GM18870 (cell line): ENCODE results near the gene MMP17.
"Not testable (repeated sequence)": the region's sequence is repeated elsewhere in the genome, so short reads cannot be mapped to it uniquely, and the experiment has no call there.

Experiments
- ATAC-seq: cut with Tn5 transposase; IDR thresholded peaks from one replicate; pipeline ENCODE4 v1.9.1; 2021; ENCODE audit warnings: moderate library complexity; ENCODE audit not compliant: unreplicated experiment

Gene MMP17

DNA sequence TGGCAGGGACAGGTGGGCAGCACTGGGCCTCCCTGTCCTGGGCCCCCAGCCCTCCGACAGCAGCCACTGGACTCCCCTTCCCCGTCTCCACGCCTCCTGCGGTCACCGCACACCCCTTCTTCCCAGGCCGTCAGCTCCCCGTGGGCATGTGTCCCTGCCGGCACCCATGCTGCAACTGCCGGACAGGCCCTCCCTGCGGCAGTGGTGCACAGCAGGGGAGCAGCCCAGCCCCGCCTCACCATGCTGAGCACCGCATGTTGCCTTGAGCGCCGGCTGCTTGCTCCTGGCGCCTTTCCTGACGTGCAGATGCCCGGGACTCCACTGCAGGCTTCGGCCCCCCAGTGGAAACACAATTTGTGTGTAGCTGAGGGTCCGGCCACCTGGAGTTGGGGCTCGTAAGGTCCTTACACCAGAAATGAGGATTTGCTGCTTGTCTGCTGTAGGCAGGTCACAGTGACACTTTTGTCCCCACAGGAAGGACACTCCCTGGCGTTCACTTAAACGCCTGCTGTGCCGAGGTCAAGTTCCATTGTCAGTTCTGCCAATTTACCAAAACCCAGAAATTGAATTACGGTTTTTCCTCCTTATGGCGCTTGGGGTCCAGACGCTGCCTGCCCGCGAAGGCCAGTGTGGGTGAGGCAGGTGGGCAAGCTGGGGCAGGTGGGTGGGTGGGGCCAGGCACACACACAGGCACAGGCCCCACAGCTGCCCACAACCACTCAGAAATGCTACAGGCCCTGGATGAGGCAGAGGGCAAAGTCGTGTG is 28.2 kb upstream of the MMP17 start:
- ATAC-seq = no peak

DNA sequence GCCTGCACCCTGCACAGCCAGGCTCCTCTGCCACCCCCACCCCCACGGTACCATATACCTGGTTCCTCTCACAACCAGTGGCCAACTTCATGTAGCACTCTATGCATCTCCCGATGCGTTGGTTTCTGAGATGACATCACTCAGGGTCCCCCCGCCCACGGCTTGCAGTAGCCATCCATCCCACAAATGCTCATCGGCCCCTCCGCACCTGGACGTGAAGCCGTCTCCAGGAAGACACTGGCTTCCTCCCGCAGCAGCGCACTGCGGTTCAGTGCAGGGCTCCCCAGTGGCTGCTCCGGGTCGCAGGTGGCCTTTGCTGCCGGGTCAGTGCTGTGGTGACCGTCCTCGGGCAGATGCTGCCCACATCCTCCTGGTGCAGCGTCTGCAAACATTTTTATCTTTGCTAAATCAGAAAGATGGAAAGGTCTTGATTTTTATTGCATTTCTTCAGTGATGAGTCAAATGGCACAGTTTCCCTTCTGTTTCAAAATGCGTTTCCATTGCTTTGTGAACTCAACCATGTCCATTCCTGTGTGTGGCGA is 27.5 kb upstream of the MMP17 start:
- ATAC-seq = no peak

DNA sequence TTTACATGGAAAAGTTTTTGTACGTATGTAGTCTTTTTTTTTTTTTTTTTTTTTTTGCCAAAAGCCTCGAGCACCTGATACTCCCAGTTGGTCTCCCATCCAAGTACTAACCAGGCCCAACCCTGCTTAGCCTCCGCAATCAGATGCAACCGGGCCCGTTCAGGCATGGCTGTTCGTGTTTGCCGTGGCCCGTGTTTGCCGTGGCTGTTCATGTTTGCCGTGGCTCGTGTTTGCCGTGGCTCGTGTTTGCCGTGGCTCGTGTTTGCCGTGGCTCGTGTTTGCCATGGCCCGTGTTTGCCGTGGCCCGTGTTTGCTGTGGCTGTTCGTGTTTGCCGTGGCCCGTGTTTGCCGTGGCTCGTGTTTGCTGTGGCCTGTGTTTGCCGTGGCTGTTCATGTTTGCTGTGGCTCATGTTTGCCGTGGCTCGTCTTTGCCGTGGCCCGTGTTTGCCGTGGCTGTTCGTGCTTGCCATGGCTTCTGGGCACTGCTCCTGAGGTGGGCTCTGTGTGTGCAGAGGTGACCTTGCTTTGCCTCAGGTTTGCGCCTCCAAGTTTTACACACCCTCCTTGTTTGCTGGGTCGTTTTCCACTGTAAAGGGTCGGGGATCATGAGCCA is 26.8 kb upstream of the MMP17 start:
- no peak for ATAC-seq

DNA sequence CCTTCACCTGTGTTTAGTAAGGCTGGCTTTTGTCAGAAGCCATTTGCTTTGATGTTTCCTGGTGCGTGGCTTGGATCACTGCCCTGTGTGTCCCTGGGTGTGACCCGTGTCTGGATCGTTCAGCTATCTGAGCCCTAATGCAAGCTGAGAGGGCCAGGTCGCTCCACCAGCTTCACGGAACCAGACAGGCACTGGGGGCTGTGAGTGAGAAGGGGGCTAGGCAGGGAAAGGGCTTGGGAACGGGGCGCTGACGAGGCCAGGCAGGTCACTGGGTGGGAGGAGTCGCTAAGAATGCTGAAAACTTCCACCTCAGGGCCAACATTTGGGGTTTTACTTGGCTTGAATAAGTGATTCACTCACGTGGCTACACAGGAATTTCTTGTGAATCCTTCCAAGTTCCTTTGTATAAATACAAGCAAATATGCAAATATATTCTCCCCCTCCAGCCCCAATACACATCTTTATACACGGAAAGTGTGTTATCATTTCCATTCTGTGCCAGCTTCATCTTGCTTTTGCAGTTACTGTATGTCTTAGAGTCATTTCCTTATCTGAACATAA is 24.2 kb upstream of the MMP17 start:
- no peak for ATAC-seq

DNA sequence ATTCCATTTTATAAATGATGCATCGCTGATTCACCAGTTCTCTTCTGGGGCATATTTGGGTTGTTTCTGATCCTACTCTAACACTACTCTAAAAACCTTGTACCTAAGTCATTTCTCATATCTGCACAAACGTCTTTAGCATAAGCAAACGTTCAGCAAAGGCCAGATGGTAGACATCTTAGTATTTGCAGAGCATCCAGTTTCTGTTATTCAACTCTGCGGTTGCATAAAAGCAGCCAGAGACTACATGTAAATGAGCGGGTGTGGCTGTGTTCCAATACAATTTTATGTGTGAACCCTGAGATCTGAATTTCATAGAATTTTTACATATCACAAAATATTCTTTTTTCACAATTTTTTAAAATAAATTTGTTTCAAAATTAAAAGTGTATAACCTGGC is 22.8 kb upstream of the MMP17 start:
- ATAC-seq = no peak

DNA sequence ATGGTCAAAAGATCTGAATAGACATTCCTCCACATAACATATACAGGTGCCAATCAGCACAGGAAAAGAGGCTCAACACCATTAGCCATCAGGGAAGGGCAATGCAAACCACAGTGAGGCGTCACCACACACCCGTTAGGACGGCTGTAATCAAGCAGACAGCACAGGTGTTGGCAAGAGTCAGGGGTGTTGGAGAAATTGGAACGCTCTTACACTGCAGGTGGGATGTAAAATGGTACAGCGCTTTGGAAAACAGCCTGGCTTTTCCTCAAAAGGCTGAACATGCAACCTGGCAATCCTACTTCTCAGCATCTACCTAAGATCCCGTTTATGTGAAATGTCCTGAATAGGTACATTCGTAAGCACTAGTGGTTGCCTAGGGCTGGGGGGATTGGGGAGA is 21.5 kb upstream of the MMP17 start:
- no peak for ATAC-seq

DNA sequence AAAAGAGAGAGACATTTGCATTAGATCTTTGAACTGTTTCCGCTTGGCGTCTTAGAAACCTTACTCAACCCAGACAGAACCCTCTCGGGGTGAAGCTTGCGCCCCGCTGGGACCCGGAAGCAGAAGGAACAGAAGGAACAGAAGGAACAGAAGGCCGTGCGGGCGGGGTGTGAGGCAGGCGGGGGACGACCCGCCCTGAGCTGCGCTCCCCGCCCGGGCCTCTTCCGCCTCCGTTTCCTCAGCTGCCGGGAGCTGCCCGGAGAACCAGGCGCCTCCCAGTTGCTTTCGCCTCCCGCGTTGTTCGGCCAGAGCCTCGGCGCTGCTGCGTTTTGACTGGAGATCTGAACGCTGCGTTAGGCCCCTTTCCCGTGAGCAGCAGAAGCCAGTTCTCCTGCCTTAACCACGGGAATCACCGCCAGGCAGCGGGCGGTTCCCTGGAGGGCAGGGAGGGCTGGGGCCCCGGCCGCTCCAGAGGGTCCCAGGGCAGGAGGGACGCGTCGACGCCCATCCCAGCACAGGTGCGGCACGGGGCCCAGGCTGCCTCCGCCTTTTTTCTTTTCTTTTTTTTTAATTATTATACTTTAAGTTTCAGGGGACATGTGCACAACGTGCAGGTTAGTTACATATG is 19.3 kb upstream of the MMP17 start:
- no peak for ATAC-seq

DNA sequence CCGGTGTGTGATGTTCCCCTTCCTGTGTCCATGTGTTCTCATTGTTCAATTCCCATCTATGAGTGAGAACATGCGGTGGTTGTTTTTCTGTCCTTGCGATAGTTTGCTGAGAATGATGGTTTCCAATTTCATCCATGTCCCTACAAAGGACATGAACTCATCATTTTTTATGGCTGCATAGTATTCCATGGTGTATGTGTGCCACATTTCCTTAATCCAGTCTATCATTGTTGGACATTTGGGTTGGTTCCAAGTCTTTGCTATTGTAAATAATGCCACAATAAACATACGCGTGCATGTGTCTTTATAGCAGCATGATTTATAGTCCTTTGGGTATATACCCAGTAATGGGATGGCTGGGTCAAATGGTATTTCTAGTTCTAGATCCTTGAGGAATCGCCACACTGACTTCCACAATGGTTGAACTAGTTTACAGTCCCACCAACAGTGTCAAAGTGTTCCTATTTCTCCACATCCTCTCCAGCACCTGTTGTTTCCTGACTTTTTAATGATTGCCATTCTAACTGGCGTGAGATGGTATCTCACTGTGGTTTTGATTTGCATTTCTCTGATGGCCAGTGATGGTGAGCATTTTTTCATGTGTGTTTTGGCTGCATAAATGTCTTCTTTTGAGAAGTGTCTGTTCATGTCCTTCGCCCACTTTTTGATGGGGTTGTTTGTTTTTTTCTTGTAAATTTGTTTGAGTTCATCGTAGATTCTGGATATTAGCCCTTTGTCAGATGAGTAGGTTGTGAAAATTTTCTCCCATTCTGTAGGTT is 18.5 kb upstream of the MMP17 start:
- not testable (repeated sequence) for ATAC-seq

DNA sequence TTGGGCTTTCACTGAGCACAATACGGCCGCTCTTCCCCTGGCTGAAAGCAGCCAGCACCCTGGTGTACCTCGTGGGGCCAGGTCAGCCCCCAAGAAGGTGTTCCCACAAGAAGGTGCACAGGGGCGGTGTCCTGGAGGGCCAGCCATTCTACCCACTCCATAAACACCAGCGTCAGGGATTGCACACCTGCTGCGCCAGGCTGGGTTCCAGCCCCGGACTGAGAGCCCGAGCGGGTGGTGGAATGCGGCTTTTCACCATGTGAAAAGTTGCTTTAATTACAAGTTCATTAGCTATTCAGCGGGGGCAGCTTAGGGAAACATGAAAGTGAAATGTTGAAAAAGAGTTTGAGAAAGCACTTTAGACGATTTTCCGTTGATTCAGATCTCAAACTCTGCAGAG is 17.5 kb upstream of the MMP17 start:
- no peak for ATAC-seq

DNA sequence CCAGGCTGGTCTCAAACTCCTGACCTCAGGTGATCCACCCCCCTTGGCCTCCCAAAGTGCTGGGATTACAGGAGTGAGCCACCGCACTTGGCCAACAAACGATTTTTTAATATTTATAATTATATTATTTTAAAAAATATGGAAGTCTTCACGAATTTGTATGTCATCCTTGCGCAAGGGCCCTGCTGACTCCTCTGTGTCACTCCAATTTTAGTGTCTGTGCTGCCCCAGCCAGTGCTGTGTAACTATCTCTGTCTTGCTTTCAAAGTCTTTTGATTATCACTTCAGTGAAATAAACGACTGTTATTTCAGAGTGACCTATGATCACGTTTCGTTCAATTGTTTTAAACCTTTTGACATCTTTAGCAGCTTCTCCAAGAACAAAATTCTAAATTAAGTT is 13.1 kb upstream of the MMP17 start:
- ATAC-seq = no peak

DNA sequence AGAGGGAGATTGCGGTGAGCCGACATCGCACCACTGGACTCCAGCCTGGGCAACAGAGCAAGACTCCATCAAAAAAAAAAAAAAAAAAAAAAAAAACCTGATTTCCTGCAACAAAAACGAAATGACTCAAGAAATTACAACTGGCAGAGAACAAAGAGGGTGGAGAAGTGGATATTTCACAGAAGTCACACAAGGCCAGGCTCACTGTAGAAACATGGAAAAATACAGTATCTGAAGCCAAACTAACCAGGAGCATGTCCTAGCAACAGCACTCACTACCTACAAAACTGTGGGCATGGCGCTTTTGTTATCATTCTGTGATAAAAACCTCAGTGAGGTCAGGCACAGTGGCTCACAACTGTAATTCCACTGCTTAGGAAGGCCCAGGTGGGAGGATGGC is 11.7 kb upstream of the MMP17 start:
- no peak for ATAC-seq

DNA sequence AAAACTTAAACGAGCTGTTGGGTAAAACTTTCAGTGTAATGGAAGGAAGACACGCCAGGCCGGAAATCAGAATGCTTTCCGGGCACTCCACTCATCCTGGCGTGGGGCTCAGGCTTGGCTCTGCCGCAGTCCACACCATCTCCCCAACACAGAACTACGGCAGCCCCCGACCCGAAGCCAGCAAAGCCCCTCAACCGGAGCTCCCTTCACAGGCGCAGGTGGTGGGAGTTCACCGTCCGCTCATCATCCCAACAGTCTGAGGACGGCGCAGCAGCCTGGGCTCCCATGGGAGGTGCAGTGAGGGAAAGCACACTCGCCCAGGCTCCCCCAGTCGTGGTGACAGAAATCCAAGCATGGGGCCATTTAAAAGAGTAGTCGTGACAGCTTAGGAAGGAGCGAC is 11.0 kb upstream of the MMP17 start:
- ATAC-seq = no peak

DNA sequence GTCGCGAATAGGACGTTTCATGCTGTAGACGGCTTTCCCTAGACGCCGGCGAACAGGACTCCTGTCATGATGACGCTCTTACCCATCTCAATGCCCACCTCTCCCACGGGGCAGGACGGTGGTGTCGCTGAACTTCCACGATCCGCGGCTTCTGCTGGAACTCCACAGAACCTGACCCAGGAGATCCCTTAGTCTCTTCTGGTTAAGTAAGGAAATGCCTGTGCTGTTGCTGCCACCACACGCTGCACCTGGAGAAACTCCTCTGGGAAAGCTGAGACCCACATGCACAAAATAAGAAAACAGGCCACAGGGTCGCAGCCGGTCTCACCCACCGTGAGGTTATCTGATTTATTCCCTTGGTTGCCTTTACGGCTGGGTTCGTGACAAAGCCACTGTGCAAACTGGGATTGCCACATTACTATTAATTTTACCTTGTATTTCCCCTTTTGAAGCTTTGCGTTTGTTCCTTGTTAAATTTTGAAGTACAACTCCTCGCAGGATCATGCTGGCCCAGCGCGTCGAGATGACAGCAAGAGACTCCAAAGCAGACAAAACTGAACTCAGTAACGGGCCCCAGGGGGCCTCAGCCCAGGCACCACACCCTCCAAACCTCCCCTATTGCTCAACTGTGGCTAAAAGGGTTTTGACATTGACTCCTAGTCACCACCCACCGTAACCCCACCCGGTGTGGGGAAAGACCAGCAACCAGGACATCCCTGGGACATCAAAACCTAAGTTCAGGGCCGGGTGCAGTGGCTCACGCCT is 9.2 kb upstream of the MMP17 start:
- ATAC-seq = no peak

DNA sequence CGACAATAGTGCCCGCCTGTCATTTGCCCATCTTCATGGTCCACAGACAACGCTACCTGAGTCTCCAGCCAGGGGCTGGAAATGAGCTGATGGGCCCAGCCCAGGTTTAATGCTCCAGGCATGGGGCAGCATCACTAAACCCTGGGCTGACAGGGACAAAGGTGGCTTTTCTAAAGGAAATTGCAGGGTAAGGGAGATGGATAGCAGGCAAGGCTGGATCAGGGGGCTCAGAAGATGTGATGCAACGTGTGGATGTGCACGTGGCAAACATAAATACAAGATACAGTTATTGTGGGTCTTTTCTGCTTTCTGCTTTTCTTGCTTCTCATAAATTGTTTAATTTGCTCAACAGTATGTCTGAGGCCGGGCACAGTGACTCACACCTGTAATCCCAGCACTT is 3.7 kb upstream of the MMP17 start:
- no peak for ATAC-seq

DNA sequence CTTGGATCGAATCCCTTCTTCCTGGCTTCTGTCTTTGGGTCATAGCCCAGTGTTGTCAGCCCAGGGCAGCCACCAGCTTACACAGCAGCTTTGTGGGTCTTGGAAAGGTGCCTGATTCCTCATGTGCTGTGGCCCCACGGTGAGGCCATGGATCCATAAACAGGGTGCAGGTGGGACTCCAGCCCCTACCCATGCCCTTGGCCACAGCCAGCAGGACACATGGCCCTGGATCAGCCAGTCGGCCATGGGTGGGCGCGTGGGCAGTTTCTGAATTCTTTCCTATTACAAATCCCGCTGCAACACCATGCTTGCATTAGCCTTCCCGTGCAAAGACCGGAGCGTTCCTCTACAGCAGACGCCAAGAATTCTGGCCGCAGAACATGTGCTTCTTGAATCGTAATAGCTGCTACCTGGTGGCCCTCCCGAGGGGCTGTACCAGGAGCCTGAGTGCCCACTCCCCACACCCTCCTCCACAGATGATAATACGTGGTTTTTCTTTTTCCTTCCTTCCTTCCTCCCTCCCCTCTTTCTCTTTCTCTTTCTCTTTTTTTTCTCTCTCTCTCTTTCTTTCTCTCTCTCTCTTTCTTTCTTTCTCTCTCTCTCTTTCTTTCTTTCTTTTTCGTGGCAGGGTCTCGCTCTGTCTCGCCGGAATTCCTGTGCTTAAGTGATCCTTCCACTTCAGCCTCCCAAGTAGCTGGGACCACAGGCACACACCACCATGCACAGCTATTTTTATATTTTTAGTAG is 2.9 kb upstream of the MMP17 start:
- no peak for ATAC-seq

DNA sequence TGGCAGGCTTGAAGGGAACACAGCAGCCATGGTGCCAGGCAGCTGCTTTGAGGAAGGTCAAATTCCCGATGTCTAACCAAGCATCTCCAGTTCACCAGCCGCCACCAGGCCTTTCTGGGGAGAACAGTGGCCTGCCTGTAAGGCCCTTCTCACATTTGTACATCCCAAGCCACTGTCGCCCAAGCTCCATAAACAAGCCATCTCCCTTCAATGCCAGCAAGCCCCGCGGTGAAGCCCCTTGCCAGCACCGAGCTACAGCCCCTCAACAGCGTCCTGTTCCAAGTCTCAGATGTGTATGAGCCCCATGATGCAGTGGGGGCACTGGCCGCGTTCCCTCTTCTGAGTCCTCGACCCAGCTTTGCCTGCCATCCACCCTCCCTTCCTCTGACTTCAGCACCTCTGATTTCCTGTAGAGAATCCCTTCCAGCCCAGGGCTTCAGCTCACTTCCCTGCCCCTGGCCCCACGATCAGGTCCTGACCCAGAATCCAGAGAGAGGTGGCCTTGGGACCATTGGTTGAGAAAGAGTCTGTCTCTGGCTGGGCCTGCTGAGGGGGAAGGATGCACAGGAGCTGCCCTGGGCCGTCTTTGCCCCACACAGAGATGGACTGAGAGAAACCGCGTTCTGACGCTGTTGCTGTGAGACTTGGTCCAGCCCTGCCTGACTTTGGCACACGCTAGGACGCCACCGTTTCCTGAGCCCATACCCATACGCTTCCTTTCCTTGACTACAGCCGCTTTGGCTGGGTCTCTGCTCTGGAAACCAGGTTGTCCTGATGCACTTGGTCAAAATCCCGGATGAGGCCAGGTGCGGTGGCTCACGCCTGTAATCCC is 1.9 kb upstream of the MMP17 start:
- ATAC-seq = no peak

DNA sequence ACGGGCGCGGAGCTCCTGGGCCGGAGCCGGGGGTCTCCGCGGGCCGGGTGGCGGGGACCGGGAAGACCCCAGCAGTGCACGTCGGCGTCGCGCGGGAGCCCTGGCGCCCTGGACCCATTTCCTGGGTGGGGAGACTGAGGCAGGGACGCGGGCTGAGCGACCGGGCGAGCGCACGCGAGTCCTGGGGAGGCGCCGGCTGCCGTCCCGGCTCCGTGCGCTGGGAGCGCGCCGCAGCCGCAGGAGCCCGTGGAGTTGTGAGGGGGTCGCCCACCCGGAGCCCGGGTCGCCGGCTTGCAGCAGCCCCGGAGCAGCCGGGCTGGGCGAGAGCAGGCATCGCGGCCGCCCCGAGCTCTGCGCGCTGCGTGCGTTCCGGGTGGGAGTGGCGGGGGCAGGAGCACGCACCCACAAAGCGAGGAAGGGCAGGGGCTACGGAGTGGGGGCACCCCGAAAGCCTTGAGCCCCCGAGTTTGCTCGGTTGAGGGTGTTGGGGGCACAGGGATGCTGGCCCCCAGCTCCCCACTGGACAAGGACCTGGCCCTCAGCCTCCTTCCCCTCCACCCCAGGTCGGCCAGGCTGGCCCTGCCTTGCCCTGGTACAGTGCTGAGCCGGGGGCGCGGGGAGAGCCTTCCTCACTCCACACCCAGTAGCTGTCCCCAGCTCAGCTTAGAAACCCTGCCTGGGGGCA is 620 bp downstream of the MMP17 start:
- no peak for ATAC-seq

DNA sequence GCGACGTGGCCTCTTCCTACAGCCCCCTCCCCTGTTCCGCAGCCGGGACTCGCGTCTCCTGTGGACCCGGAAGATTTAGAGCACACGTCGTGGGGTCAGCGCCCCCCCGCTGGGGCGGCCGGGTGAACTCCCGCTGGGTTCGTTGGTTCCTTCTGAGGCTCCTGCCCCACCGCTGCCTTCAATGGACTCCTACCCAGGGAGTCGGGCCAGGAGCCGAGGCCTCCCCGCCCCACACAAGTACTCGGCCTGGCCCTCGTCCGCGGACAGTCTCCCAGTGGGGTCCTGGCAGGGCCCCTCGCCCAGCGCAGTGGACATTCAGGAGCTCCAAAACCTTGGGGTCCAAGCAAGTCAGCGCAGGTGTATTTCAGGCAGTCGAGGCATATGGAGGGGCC is 1.2 kb downstream of the MMP17 start:
- no peak for ATAC-seq
